B cell (primary cell): Measurements from ENCODE around the gene CERS6. TPM values are rescaled to one million over a fixed set of nuclear protein-coding genes. Genes with fewer than 3 reads are reported as not detected.

ENCODE experiments used
- ATAC-seq: fragments of 200-7000 bp; cut with Tn5 transposase; one replicate; pipeline ENCODE4 v1.10.0; 2021; ENCODE audit warnings: low read depth, mild to moderate bottlenecking, moderate number of reproducible peaks, moderate library complexity
- CTCF ChIA-PET: fragments of 350-600 bp; sonication (Branson Sonifier 250); formaldehyde crosslinking; loops from one replicate; lab custom pipeline; 2021; ENCODE audit warnings: antibody characterized with exemption, inconsistent platforms; lab: Charles Lee
- POLR2A ChIA-PET: fragments of 350-600 bp; sonication (Branson Sonifier 250); formaldehyde crosslinking; loops from one replicate; lab custom pipeline; 2021; ENCODE audit warnings: antibody characterized with exemption; lab: Charles Lee
- DNase-seq: peaks from one replicate; pipeline ENCODE4 v3.0.0; 2013
- H2AFZ ChIP-seq: 2 replicates; pipeline ENCODE4 v1.6.1; 2012; ENCODE audit warnings: mild to moderate bottlenecking, low read depth, low read length; ENCODE audit not compliant: insufficient read depth, poor library complexity, severe bottlenecking
- H3K27ac ChIP-seq, 2 donors: 1 replicate in 1 of 2; 2 replicates in 1 of 2; pipeline ENCODE4 v1.5.1; 2012 to 2013; ENCODE audit warnings: low read length in 2 of 2, mild to moderate bottlenecking in 2 of 2, moderate library complexity in 1 of 2
- H3K27me3 ChIP-seq, 4 experiments: fragments of 200-600 bp in 1 of 4; sonication (generic) in 1 of 4; replicated peaks in 1 of 4; 1 replicate in 2 of 4; 2 replicates in 2 of 4; pipeline versions ENCODE4 v1.6.1 to v1.7.0; 2013 to 2016; ENCODE audit warnings: low read length in 3 of 4, mild to moderate bottlenecking in 2 of 4, mixed read lengths in 1 of 4, moderate library complexity in 1 of 4; ENCODE audit not compliant: insufficient read depth in 4 of 4, control insufficient read depth in 3 of 4; ENCODE audit errors: control extremely low read depth in 1 of 4
- H3K36me3 ChIP-seq, 2 experiments: replicated peaks in 1 of 2; 1 replicate in 1 of 2; 2 replicates in 1 of 2; pipeline versions ENCODE4 v1.6.1 to v1.7.1; 2013; ENCODE audit warnings: low read length in 1 of 2; ENCODE audit not compliant: insufficient read depth in 2 of 2, control insufficient read depth in 1 of 2; ENCODE audit errors: control extremely low read depth in 1 of 2, extremely low read depth in 1 of 2
- H3K4me1 ChIP-seq, 2 donors: fragments of 200-600 bp in 1 of 2; sonication (generic) in 1 of 2; 1 replicate in 1 of 2; 2 replicates in 1 of 2; pipeline versions ENCODE4 v1.5.1 to v1.6.1; 2013 to 2017; ENCODE audit warnings: low read length in 2 of 2; ENCODE audit not compliant: control insufficient read depth in 2 of 2, insufficient read depth in 2 of 2
- H3K4me2 ChIP-seq: replicated peaks from 2 replicates; pipeline ENCODE3; 2012; ENCODE audit warnings: mild to moderate bottlenecking, low read depth, low read length; ENCODE audit not compliant: poor library complexity, severe bottlenecking
- H3K4me3 ChIP-seq, 5 experiments: fragments of 200-600 bp in 1 of 5; sonication (generic) in 1 of 5; 1 replicate in 3 of 5; 2 replicates in 2 of 5; pipeline versions ENCODE4 v1.5.1 to v1.7.0; 2011 to 2016; ENCODE audit warnings: low read length in 4 of 5, mild to moderate bottlenecking in 4 of 5, low read depth in 2 of 5, control low read depth in 1 of 5, moderate library complexity in 1 of 5; ENCODE audit not compliant: insufficient read depth in 1 of 5; ENCODE audit errors: control extremely low read depth in 1 of 5, extremely low read depth in 1 of 5
- H3K79me2 ChIP-seq: fragments of 200-600 bp; sonication (generic); one replicate; pipeline ENCODE4 v1.6.0; 2016; ENCODE audit warnings: low read length; ENCODE audit not compliant: control insufficient read depth, insufficient read depth
- H3K9ac ChIP-seq: fragments of 200-600 bp; sonication (generic); 2 replicates; pipeline ENCODE4 v1.6.1; 2017; ENCODE audit warnings: mild to moderate bottlenecking, low read length, moderate library complexity
- H3K9me3 ChIP-seq, 3 donors: one replicate each; pipeline versions ENCODE4 v1.6.1 to v1.7.1; 2013; ENCODE audit warnings: low read length in 2 of 3; ENCODE audit not compliant: control insufficient read depth in 2 of 3, insufficient read depth in 1 of 3; ENCODE audit errors: control extremely low read depth in 1 of 3
- H4K20me1 ChIP-seq: 2 replicates; pipeline ENCODE4 v1.6.0; 2012; ENCODE audit warnings: mild to moderate bottlenecking, low read length; ENCODE audit not compliant: insufficient read depth, control insufficient read depth, poor library complexity, severe bottlenecking
- H3K27ac Mint-ChIP-seq: one replicate; pipeline ENCODE4 v1.8.0; 2021; ENCODE audit warnings: mixed read lengths
- H3K27me3 Mint-ChIP-seq: one replicate; pipeline ENCODE4 v1.8.0; 2021; ENCODE audit warnings: mixed read lengths
- H3K4me1 Mint-ChIP-seq: one replicate; pipeline ENCODE4 v1.8.0; 2021; ENCODE audit warnings: mixed read lengths
- H3K4me3 Mint-ChIP-seq: one replicate; pipeline ENCODE4 v1.8.0; 2021; ENCODE audit warnings: mixed read lengths
- H3K9me3 Mint-ChIP-seq: one replicate; pipeline ENCODE4 v1.8.0; 2022; ENCODE audit warnings: mixed read lengths; ENCODE audit not compliant: insufficient read depth
- EZH2 ChIP-seq: IDR thresholded peaks from 2 replicates; pipeline ENCODE4 v1.6.1; 2012; ENCODE audit warnings: borderline replicate concordance, low read depth, mild to moderate bottlenecking, moderate library complexity, low read length; ENCODE audit not compliant: insufficient read depth, poor library complexity, severe bottlenecking
- WGBS: methylation state at CpG from one replicate; pipeline ENCODE4 v1.1.5; 2013; ENCODE audit warnings: missing lambda C conversion rate; ENCODE audit not compliant: insufficient coverage; 5-methylcytosine and 5-hydroxymethylcytosine counted together
- intact Hi-C: fragments of 100-400 bp; cut with micrococcal nuclease; formaldehyde crosslinking; loops from one replicate; pipeline ENCODE4 v1.10.0; 2022
- polyA plus RNA-seq: library from polyadenylated mRNA; depleted of rRNA; stranded (reverse); fragments of >200 nt; gene quantifications from 2 replicates; pipeline ENCODE4 v1.2.3, GENCODE V29; 2012
- total RNA-seq, 2 donors: library from RNA; stranded (reverse); fragments of 120-200 nt in 1 of 2; gene quantifications; 1 replicate in 1 of 2; 2 replicates in 1 of 2; pipeline versions ENCODE4 v1.2.3 to v1.2.4, GENCODE V29; 2013 to 2022
- TF ChIP-seq, protein P1 (sequence below): fragments of 200-600 bp; IDR thresholded peaks from one replicate; pipeline ENCODE4 v1.8.0; 2022; ENCODE audit warnings: antibody characterized with exemption, mild to moderate bottlenecking

CERS6 gene
- total and polyA plus RNA-seq, 2 donors (not counting 1 experiment from before 2014, with no cell fraction given): 2.2 to 5.5 TPM

GRCh38 chr2:168567836-168568235 is 111.8 kb downstream of the CERS6 start:
- WGBS: 100% methylated on average over 1 of the region's 4 CpGs
- H3K4me3 ChIP-seq: no peak overlapping the region
- H3K4me1 ChIP-seq: peaks cover 8 to 12% of the 10 kb centered on the region in 2 donors
- peaks cover 0 to 2% of the 10 kb centered on the region in 2 experiments for H3K36me3 ChIP-seq
- no peak overlapping the region for H3K9ac ChIP-seq
- no peak overlapping the region for H3K4me2 ChIP-seq
- intact Hi-C loops: no loop called here
- no peak overlapping the region for H2AFZ ChIP-seq
- DNase-seq: no peak
- POLR2A ChIA-PET: no interaction called here
- no peak overlapping the region for H3K27ac ChIP-seq
- no peaks in the 10 kb centered on the region for H3K27me3 ChIP-seq
- CTCF ChIA-PET: no interaction called here
- Mint-ChIP-seq H3K4me3 (no peak overlapping the region), H3K27me3 (no peaks in the 10 kb centered on the region), H3K27ac (no peak overlapping the region), H3K9me3 (no peaks in the 10 kb centered on the region), H3K4me1 (peaks cover 27% of the 10 kb centered on the region)
- ATAC-seq: no peak
- no peaks in the 10 kb centered on the region for H4K20me1 ChIP-seq
- no peaks in the 10 kb centered on the region for H3K79me2 ChIP-seq
- no peaks in the 10 kb centered on the region for H3K9me3 ChIP-seq
- TF ChIP-seq, protein P1, sequence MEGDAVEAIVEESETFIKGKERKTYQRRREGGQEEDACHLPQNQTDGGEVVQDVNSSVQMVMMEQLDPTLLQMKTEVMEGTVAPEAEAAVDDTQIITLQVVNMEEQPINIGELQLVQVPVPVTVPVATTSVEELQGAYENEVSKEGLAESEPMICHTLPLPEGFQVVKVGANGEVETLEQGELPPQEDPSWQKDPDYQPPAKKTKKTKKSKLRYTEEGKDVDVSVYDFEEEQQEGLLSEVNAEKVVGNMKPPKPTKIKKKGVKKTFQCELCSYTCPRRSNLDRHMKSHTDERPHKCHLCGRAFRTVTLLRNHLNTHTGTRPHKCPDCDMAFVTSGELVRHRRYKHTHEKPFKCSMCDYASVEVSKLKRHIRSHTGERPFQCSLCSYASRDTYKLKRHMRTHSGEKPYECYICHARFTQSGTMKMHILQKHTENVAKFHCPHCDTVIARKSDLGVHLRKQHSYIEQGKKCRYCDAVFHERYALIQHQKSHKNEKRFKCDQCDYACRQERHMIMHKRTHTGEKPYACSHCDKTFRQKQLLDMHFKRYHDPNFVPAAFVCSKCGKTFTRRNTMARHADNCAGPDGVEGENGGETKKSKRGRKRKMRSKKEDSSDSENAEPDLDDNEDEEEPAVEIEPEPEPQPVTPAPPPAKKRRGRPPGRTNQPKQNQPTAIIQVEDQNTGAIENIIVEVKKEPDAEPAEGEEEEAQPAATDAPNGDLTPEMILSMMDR: no peak
- TF ChIP-seq EZH2: no peak

DNA sequence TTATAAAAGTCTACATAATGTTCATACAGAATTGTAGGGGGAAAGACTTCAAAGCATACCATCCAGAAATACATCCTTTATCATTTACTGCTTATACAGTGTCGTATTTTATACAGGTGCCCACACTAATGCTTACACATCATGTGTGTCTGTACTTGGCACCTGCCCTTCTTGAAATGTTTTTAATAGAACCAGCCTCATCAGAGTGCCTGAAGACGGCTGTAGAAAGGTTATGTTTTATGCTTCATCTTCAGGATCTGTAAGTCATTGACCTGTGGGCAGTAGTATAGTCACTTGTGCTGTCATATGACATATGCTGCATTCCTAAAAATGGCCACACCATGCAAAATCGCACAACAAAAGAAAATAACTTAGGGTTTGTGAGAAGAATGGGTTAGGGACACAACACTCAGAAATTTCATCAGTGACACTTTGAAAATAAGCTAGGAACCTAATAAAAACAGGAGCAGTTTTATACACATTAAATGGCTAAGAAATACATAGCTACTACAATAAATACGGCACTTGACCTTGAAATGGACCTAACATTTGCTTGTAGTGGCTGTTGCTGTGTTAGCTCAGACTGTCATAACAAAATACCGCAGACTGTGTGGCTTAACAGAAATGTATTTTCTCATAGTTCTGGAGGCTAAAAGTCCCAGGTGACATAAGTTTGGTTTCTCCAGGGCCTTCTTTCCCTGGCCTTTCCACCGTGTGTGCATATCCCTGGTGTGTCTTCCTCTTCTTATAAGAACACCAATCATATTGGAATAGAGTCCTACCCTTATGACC is 112.6 kb downstream of the CERS6 start:
- H2AFZ ChIP-seq: no peak overlapping the region
- no peak overlapping the region for H3K4me2 ChIP-seq
- H3K27me3 Mint-ChIP-seq: no peaks in the 10 kb centered on the region
- H3K9me3 ChIP-seq: no peaks in the 10 kb centered on the region
- H3K4me3 Mint-ChIP-seq: no peak overlapping the region
- ChIA-PET CTCF (no interaction called here), POLR2A (no interaction called here)
- no peak for DNase-seq
- H3K4me1 Mint-ChIP-seq: peaks cover 34% of the 10 kb centered on the region
- no peak overlapping the region for H3K4me3 ChIP-seq
- 100% methylated on average over 3 of the region's 6 CpGs for WGBS
- no peak overlapping the region for H3K27ac ChIP-seq
- H3K27me3 ChIP-seq: no peaks in the 10 kb centered on the region
- TF ChIP-seq, protein P1: no peak
- no peak for TF ChIP-seq EZH2
- H3K36me3 ChIP-seq: no peaks in the 10 kb centered on the region
- intact Hi-C loops: no loop called here
- H3K9me3 Mint-ChIP-seq: no peaks in the 10 kb centered on the region
- H3K4me1 ChIP-seq: peaks cover 8 to 12% of the 10 kb centered on the region in 2 donors
- H4K20me1 ChIP-seq: no peaks in the 10 kb centered on the region
- no peaks in the 10 kb centered on the region for H3K79me2 ChIP-seq
- no peak overlapping the region for H3K9ac ChIP-seq
- no peak for ATAC-seq
- H3K27ac Mint-ChIP-seq: no peak overlapping the region
